Duodenal mucosa (tissue), 2 donors: Measurements from ENCODE around the gene LUC7L.
"Not testable (repeated sequence)": the region's sequence is repeated elsewhere in the genome, so short reads cannot be mapped to it uniquely, and the experiment has no call there.

Experiments
- H3K27ac ChIP-seq: one replicate; pipeline ENCODE4 v1.7.0; 2013; ENCODE audit warnings: low read depth, low read length
- H3K27me3 ChIP-seq, 2 donors: one replicate each; pipeline ENCODE4 v1.7.0; 2013; ENCODE audit warnings: low read length in 2 of 2, control low read depth in 1 of 2; ENCODE audit not compliant: insufficient read depth in 2 of 2, control insufficient read depth in 1 of 2
- H3K36me3 ChIP-seq, 2 donors: one replicate each; pipeline ENCODE4 v1.7.0; 2013; ENCODE audit warnings: low read length in 2 of 2, control low read depth in 1 of 2; ENCODE audit not compliant: insufficient read depth in 2 of 2, control insufficient read depth in 1 of 2
- H3K4me1 ChIP-seq, 2 donors: one replicate each; pipeline ENCODE4 v1.7.0; 2013; ENCODE audit warnings: low read length in 2 of 2, control low read depth in 1 of 2; ENCODE audit not compliant: insufficient read depth in 2 of 2, control insufficient read depth in 1 of 2
- H3K4me3 ChIP-seq, 2 donors: one replicate each; pipeline ENCODE4 v1.7.0; 2013; ENCODE audit warnings: low read length in 2 of 2, low read depth in 1 of 2
- H3K9ac ChIP-seq, 2 donors: one replicate each; pipeline ENCODE4 v1.7.0; 2013; ENCODE audit warnings: low read length in 2 of 2, low read depth in 1 of 2
- H3K9me3 ChIP-seq, 2 donors: one replicate each; pipeline ENCODE4 v1.7.0; 2013; ENCODE audit warnings: low read length in 2 of 2, control low read depth in 1 of 2; ENCODE audit not compliant: control insufficient read depth in 1 of 2

LUC7L gene

DNA sequence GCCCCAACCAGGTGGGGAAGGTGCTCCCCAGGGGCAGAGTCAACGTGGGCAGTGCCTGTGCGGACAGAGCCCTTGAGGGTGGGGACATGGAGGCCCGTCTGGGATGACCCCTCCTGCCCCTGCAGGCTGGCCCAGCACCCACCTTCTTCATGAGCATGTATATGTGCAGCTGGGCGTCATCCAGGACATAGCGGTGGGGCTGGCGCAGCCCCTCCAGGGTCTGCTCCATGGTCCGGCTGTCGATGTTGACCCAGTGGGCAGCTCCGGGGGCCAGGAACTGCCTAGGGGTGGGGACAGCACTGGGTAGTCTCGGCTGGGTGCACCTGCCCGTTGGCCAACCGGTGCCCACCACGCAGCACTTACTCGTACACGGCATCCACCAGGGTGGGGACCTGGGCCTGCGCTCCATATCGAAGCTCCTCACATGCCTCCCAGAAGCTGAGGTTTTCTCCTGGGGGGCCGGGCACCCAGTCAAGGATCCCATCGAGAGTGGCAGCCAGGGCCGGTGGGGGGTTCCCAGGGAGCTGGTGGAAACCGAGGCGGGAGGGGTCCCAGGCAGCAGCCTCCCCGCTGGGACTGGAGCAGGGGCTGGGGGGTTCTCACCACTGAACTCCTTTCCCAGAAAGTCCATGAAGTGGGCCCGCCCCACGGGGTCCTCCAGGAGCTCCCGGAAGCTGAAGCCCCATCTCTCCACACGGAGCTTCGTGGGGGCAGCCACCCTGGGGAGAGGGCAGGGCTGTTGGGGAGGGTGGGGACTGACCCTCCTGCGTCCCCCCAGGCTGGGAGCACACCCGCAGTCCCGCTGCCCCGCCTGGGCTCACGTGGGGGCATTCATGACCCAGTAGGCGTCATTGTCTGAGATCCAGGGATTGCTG is 41.4 kb upstream of the LUC7L start:
- H3K27ac ChIP-seq, result no peak overlapping the region
- peak overlapping the region in 1 of 2 donors; percentile 32 for H3K4me3 ChIP-seq
- H3K9ac ChIP-seq, result no peak overlapping the region
- H3K9me3 ChIP-seq, result no peaks in the 10 kb centered on the region
- H3K27me3 ChIP-seq, result no peaks in the 10 kb centered on the region
- H3K4me1 ChIP-seq, result peaks cover 32 to 41% of the 10 kb centered on the region in 2 donors
- H3K36me3 ChIP-seq, result peaks cover 0 to 2% of the 10 kb centered on the region in 2 donors

DNA sequence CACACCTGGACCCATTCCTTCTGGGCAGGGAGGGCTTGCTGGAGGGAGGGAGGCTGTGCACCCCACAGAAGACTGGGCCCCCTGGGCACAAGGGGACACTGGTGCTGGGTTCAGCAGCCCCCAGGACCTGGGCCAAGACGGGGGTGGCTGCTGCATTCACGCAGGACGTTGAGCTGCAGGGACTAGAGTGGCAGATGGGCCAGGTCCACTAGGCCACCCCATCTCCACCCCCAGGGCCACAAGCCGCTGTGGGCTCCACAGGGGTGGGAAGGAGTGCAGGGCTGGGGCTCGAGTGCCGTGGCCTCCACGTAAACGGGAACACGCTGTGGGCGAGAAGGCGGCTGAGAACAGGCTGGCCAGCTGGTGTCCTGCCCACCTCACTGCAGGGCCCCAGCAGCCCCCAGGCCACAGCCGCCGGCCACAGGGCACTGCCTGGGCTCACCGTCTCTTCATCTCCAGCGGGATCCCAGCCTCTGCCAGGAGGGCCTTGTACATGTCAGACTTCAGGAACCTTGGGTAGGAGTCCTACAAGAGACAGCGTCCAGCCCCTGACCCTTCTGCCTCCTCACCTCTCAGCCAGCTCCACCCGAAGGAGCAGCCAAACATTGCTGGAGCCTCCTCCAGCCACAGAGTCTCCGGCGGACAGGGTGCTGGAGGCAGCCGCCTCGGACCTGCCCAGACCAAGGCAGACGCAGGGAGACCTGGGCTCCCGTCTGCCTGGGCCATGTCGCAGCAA is 40.0 kb upstream of the LUC7L start:
- no peaks in the 10 kb centered on the region for H3K9me3 ChIP-seq
- H3K4me1 ChIP-seq, result peaks cover 35 to 37% of the 10 kb centered on the region in 2 donors
- peak overlapping the region; percentile 55 to 66 for H3K9ac ChIP-seq
- H3K27ac ChIP-seq, result no peak overlapping the region
- peaks cover 6 to 15% of the 10 kb centered on the region in 2 donors for H3K36me3 ChIP-seq
- H3K4me3 ChIP-seq, result peak overlapping the region; percentile 38 to 72
- no peaks in the 10 kb centered on the region for H3K27me3 ChIP-seq

DNA sequence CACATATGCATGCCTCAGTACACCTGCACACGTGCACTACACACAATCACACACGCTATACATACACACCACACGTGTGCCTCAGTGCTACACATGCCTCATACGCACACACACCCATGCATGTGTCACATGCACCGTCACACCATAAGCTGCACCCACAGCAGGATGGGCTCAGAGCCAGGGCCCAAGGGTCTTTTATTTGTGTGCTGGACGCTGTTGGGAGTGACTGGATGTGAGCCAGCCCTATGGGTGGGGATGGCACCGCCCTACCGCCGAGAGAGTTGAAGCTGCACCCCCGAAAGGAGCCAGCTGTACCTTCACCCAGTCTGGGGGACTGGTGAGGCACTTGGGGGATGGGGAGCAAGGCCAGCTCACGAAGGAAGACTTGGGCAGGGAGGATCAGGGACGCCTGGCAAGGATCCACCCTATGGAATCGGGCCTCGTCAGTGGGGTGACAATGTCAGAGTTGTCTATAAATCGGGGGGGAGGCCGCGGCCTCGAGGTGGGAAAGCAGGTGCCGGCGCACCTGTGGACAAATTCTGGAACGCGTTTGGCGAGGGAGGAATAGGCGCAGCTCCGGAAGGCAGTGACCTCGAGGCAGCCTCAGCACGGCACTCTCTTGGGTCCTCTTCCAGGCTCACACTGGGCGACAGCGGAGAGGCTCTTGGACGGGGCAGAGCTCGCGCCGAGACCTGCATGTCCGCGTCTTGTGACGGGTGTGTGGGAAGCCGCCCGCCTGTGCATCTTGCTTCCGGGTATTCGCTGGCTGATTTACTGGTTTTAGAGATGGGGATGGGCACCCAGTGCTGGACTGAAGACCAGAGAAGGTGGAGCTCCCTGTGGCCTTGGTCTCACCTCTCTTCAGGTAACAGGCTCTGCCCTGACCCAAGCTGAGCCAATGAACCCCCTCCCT is 39.1 kb upstream of the LUC7L start:
- H3K9ac ChIP-seq, result peak overlapping the region; percentile 55 to 66
- peak overlapping the region; percentile 38 to 72 for H3K4me3 ChIP-seq
- no peaks in the 10 kb centered on the region for H3K9me3 ChIP-seq
- no peaks in the 10 kb centered on the region for H3K27me3 ChIP-seq
- peaks cover 6 to 24% of the 10 kb centered on the region in 2 donors for H3K36me3 ChIP-seq
- H3K4me1 ChIP-seq, result peaks cover 28 to 30% of the 10 kb centered on the region in 2 donors
- H3K27ac ChIP-seq, result peak overlapping the region; percentile 67

DNA sequence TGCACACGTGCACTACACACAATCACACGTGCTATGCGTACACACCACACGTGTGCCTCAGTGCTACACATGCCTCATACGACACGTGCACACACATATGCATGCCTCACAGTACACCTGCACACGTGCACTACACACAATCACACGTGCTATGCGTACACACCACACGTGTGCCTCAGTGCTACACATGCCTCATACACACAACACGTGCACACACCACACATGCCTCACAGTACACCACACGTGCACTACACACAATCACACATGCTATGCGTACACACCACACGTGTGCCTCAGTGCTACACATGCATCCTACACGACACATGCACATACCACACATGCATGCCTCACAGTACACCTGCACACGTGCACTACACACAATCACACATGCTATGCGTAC is 38.3 kb upstream of the LUC7L start:
- peaks cover 28 to 30% of the 10 kb centered on the region in 2 donors for H3K4me1 ChIP-seq
- H3K27me3 ChIP-seq, H3K9me3 ChIP-seq, H3K27ac ChIP-seq: not testable (repeated sequence)
- H3K9ac ChIP-seq, result peak overlapping the region in 1 of 2 donors; percentile 44
- peaks cover 9 to 29% of the 10 kb centered on the region in 2 donors for H3K36me3 ChIP-seq
- H3K4me3 ChIP-seq, result peak overlapping the region; percentile 38 to 72

DNA sequence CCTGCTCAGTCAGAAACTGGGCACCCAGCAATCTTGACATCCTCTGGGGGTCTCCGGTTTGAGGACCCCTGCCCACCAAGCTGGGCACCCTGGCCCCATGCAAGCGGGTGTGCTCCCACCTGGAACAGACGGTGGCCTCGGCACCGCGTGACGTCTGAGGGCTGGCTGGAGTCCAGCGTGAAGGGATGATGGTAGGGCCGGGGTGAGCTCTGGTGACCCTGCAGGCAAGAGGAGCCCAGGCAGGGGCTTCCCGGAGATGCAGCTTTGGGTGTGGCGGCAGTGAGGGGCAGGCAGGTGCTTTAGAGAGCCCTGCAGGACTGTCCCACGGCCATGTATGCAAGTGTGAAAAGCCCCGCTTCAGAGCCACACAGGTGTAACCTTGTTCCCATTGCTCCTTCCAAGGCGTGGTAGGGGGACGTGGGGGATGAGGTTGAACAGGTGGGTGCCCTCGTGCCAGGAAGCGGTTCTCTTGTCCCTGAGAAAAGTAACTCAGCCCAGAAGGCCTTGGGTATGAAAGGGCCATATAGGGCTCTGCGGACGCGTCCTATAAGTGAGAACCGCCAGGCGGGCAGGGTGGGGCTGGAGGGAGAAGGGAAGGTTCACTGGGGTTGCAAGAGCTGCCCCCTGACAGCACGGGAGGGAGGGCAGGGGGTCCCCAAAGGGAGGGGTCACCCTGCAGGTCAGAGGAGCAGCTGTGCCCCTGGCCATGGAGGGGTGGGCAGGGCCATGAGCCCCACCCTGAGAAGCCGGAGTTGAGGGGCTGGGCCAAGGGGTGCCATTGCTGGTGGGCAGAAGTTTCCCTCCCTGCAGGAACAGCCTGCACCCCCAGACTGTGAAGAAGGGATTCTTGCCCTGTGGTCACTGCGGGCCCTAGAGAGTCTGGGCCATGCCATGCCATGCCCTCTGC is 37.3 kb upstream of the LUC7L start:
- H3K4me1 ChIP-seq, result peaks cover 28 to 30% of the 10 kb centered on the region in 2 donors
- H3K9ac ChIP-seq, result peak overlapping the region in 1 of 2 donors; percentile 57
- H3K36me3 ChIP-seq, result peaks cover 15 to 39% of the 10 kb centered on the region in 2 donors
- H3K9me3 ChIP-seq, result no peaks in the 10 kb centered on the region
- H3K4me3 ChIP-seq, result no peak overlapping the region
- H3K27ac ChIP-seq, result no peak overlapping the region
- H3K27me3 ChIP-seq, result no peaks in the 10 kb centered on the region

DNA sequence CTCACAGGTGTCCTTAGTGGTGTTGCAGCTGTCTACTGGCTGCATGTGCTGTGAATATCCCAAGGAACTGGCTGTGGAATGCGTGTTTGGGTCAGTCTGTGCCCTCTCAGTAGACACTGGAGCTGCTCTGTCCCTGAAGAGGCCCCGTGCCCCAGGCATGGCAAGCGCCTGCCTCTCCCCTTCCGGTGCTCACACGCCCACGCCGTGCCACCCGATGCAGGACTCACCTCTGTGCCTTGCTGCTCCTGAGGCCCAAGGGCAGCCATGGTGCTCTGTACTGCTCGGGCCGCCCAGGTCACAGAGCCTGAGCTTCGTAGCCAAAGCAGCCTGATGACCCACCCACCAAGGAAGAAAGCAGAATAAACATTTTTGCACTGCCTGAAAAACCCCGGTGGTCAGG is 36.5 kb upstream of the LUC7L start:
- Histone ChIP-seq H3K4me3 (no peak overlapping the region), H3K36me3 (peaks cover 19 to 47% of the 10 kb centered on the region in 2 donors), H3K27me3 (no peaks in the 10 kb centered on the region), H3K9ac (peak overlapping the region; percentile 8 to 57), H3K27ac (no peak overlapping the region), H3K9me3 (no peaks in the 10 kb centered on the region), H3K4me1 (peaks cover 28 to 30% of the 10 kb centered on the region in 2 donors)

DNA sequence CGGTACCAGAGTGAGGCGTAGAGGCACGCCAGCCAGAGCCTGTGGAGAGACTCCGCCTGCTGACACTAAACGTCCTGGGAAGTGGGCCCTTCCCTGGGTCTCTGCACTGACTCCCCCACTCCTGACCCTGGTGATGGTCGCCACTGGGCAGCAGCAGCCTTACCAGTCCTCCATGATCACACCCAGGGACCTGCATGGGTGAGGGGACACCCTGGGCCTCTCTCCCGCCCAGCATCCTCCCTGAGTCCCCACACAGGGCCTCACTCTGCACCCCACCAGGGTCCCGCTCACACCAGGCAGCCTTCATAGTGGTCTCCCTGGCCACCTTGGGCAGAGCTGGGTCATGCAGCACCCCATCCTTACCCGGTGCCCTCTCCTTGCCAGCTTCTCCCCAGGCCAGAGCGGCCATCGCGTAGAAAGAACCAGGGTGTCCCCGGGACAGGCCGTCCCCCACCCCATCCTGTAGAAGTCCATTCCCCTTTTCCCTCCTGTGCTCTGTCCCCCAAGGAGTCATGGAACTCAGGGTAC is 35.8 kb upstream of the LUC7L start:
- H3K27ac ChIP-seq, result no peak overlapping the region
- no peak overlapping the region for H3K4me3 ChIP-seq
- H3K36me3 ChIP-seq, result peaks cover 22 to 54% of the 10 kb centered on the region in 2 donors
- H3K9ac ChIP-seq, result peak overlapping the region; percentile 8 to 57
- peaks cover 28 to 30% of the 10 kb centered on the region in 2 donors for H3K4me1 ChIP-seq
- no peaks in the 10 kb centered on the region for H3K27me3 ChIP-seq
- no peaks in the 10 kb centered on the region for H3K9me3 ChIP-seq

DNA sequence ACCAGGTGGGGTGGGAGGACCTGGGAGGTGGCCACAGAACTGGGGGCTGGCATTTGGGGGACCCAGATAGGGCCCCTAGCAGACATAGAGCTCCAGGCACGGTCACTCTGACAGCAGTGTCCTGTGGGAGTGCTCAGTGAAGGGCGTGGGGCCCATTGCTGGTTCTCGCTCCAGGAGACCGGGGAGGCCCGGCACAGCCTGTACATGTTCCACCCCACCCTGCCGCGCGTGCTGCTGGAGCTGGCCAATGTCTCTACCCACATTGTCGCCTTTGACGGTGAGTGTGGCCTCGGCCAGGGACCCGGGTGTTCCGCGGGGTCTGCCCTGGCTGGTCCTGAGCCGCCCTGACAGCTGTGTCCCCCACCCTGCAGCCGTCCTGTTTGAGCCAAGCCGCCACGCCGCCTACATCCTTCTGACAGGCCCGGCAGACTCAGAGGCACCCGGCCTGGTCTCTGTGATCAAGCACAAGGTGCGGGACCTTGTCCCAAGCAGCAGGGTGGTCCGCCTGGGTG is 35.2 kb upstream of the LUC7L start:
- Histone ChIP-seq H3K9ac (no peak overlapping the region), H3K27me3 (no peaks in the 10 kb centered on the region), H3K9me3 (no peaks in the 10 kb centered on the region), H3K4me3 (no peak overlapping the region), H3K36me3 (peaks cover 25 to 59% of the 10 kb centered on the region in 2 donors), H3K4me1 (peaks cover 28 to 30% of the 10 kb centered on the region in 2 donors), H3K27ac (no peak overlapping the region)
